ENCODE data around the gene LMX1B.

DNA sequence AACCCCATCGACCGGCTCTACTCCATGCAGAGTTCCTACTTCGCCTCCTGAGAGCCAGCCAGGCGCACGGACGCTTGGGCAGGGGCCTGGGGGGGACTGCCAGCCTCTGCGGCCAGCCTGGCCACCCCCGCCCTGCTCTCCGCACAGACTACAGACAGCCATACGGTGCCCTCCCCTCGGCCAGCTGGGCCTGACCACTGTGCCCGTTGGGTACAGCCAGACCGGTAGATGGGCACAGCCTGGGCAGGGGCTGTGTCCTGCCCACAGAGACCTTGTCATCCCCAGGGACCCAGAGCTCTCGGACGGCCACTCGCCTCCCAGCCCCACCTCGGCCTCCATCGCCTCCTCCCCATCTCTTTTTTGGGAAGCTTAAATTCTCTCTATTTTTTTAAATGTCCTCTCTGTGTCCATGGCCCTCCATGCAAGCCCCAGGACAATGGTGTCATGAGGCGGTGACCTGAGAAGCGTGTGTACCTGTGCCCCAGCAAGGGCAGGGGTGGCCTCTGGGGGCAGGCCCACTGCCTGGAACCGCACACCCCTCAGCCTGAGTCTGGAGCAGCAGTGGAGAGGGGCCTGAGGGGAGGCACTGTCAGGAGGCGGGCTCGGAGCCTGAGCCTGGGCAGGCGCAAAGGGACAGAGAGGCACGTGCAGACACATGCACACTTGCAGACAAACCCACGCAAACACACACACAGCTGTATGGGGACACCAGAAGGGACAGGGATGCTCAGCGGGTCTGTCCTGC is 82.8 kb downstream of the LMX1B start:
- TF ChIP-seq, protein P1, sequence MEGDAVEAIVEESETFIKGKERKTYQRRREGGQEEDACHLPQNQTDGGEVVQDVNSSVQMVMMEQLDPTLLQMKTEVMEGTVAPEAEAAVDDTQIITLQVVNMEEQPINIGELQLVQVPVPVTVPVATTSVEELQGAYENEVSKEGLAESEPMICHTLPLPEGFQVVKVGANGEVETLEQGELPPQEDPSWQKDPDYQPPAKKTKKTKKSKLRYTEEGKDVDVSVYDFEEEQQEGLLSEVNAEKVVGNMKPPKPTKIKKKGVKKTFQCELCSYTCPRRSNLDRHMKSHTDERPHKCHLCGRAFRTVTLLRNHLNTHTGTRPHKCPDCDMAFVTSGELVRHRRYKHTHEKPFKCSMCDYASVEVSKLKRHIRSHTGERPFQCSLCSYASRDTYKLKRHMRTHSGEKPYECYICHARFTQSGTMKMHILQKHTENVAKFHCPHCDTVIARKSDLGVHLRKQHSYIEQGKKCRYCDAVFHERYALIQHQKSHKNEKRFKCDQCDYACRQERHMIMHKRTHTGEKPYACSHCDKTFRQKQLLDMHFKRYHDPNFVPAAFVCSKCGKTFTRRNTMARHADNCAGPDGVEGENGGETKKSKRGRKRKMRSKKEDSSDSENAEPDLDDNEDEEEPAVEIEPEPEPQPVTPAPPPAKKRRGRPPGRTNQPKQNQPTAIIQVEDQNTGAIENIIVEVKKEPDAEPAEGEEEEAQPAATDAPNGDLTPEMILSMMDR (conservative IDR thresholded peaks at IDR 0.05; ENCODE audit: low read depth, low read length), result no peak
- TF ChIP-seq EZH2 (IDR thresholded peaks at IDR 0.05; ENCODE audit: borderline replicate concordance, low read depth, low read length, poor library complexity, severe bottlenecking), result no peak
